ENCODE data around the gene RPAIN.

The RPAIN gene

GRCh38 chr17:5419356-5419958, 525 bp upstream of the RPAIN start, which contains the start of gene NUP88:
NUP88 (minus strand) TSS chr17:5419662; CDS start chr17:5419650, 12 bp downstream.
- H3K4me3 ChIP-seq (ENCODE audit: insufficient read depth, low read length, poor library complexity, severe bottlenecking), result peak within 1 kb of the TSS; percentile 89
- H3K9me3 ChIP-seq (ENCODE audit: insufficient read depth, low read length), result no peaks in the 10 kb centered on the region
- H3F3A ChIP-seq (ENCODE audit: insufficient read depth), result peaks cover 10% of the 10 kb centered on the region
- peak within 1 kb of the TSS; percentile 91 for H3K9ac ChIP-seq (ENCODE audit: low read length)
- H3K36me3 ChIP-seq (ENCODE audit: low read length), result peaks cover 29% of the 10 kb centered on the region
- peak within 1 kb of the TSS; percentile 68 for H2AFZ ChIP-seq (ENCODE audit: low read depth, low read length, severe bottlenecking)
- H3K4me2 ChIP-seq (ENCODE audit: low read depth, low read length, poor library complexity, severe bottlenecking), result peak within 1 kb of the TSS; percentile 96
- peaks cover 71% of the 10 kb centered on the region for H3K79me2 ChIP-seq (ENCODE audit: insufficient read depth, low read length)
- peak within 1 kb of the TSS; percentile 90 for H3K27ac ChIP-seq (ENCODE audit: low read depth, low read length)
- no peak for TF ChIP-seq CTCF (IDR thresholded peaks at IDR 0.05; ENCODE audit: insufficient read depth, low read length, poor library complexity, severe bottlenecking)
- TF ChIP-seq EZH2phosphoT487 (conservative IDR thresholded peaks at IDR 0.05; ENCODE audit: low read length), result no peak
- H3K9me2 ChIP-seq (replicated peaks; ENCODE audit: insufficient read depth, low read length), result no peaks in the 10 kb centered on the region
- H4K20me1 ChIP-seq (ENCODE audit: low read depth, low read length), result peaks cover 7% of the 10 kb centered on the region; the same call in 1 of the 2 replicates
- H3K27me3 ChIP-seq (ENCODE audit: low read length), result no peaks in the 10 kb centered on the region

- H3K9ac ChIP-seq (ENCODE audit: low read length), result no peak overlapping the region
- no peaks in the 10 kb centered on the region; the same call in 1 of the 2 replicates for H4K20me1 ChIP-seq (ENCODE audit: low read depth, low read length)
- TF ChIP-seq EZH2phosphoT487 (conservative IDR thresholded peaks at IDR 0.05; ENCODE audit: low read length), result no peak
- TF ChIP-seq CTCF (IDR thresholded peaks at IDR 0.05; ENCODE audit: insufficient read depth, low read length, poor library complexity, severe bottlenecking), result no peak
- H3K9me2 ChIP-seq (replicated peaks; ENCODE audit: insufficient read depth, low read length), result no peaks in the 10 kb centered on the region
- peaks cover 46% of the 10 kb centered on the region for H3K79me2 ChIP-seq (ENCODE audit: insufficient read depth, low read length)
- H3K27ac ChIP-seq (ENCODE audit: low read depth, low read length), result no peak overlapping the region
- H3F3A ChIP-seq (ENCODE audit: insufficient read depth), result peaks cover 10% of the 10 kb centered on the region
- H3K4me3 ChIP-seq (ENCODE audit: insufficient read depth, low read length, poor library complexity, severe bottlenecking), result no peak overlapping the region
- no peaks in the 10 kb centered on the region for H3K27me3 ChIP-seq (ENCODE audit: low read length)
- no peak overlapping the region for H2AFZ ChIP-seq (ENCODE audit: low read depth, low read length, severe bottlenecking)
- no peak overlapping the region for H3K4me2 ChIP-seq (ENCODE audit: low read depth, low read length, poor library complexity, severe bottlenecking)
- no peaks in the 10 kb centered on the region for H3K9me3 ChIP-seq (ENCODE audit: insufficient read depth, low read length)
- H3K36me3 ChIP-seq (ENCODE audit: low read length), result peaks cover 14% of the 10 kb centered on the region; the same call in 1 of the 2 replicates
Measured at GRCh38 chr17:5422505-5422904, 2.5 kb downstream of the RPAIN start.

- Histone ChIP-seq H3K9me3 (ENCODE audit: insufficient read depth, low read length) (no peaks in the 10 kb centered on the region), H3K36me3 (ENCODE audit: low read length) (peaks cover 19% of the 10 kb centered on the region; the same call in 1 of the 2 replicates), H3K27ac (ENCODE audit: low read depth, low read length) (no peak overlapping the region), H2AFZ (ENCODE audit: low read depth, low read length, severe bottlenecking) (no peak overlapping the region), H4K20me1 (ENCODE audit: low read depth, low read length) (no peaks in the 10 kb centered on the region; the same call in 1 of the 2 replicates), H3K9ac (ENCODE audit: low read length) (no peak overlapping the region), H3K79me2 (ENCODE audit: insufficient read depth, low read length) (peaks cover 28% of the 10 kb centered on the region), H3K4me3 (ENCODE audit: insufficient read depth, low read length, poor library complexity, severe bottlenecking) (no peak overlapping the region), H3K4me2 (ENCODE audit: low read depth, low read length, poor library complexity, severe bottlenecking) (no peak overlapping the region), H3K27me3 (ENCODE audit: low read length) (no peaks in the 10 kb centered on the region), H3K9me2 (replicated peaks; ENCODE audit: insufficient read depth, low read length) (no peaks in the 10 kb centered on the region), H3F3A (ENCODE audit: insufficient read depth) (no peaks in the 10 kb centered on the region)
- TF ChIP-seq EZH2phosphoT487 (conservative IDR thresholded peaks at IDR 0.05; ENCODE audit: low read length), result no peak
- no peak for TF ChIP-seq CTCF (IDR thresholded peaks at IDR 0.05; ENCODE audit: insufficient read depth, low read length, poor library complexity, severe bottlenecking)
Measured at GRCh38 chr17:5424909-5425308, 4.9 kb downstream of the RPAIN start.
